Naive thymus-derived CD4-positive, alpha-beta T cell (primary cell): ENCODE data around the gene EME1. TPM values are rescaled to one million over a fixed set of nuclear protein-coding genes. Genes with fewer than 3 reads are reported as not detected.
"Not testable (repeated sequence)": the region's sequence is repeated elsewhere in the genome, so short reads cannot be mapped to it uniquely, and the experiment has no call there.

Source experiments
- ATAC-seq: fragments of 150-1000 bp; cut with Tn5 transposase; 2 replicates; pipeline ENCODE4 v1.10.0; 2021; ENCODE audit warnings: mild to moderate bottlenecking, moderate library complexity
- CTCF ChIA-PET: fragments of 350-600 bp; sonication (Branson Sonifier 250); formaldehyde crosslinking; loops from one replicate; lab custom pipeline; 2021; ENCODE audit warnings: antibody characterized with exemption; lab: Charles Lee
- POLR2A ChIA-PET: fragments of 350-600 bp; sonication (Branson Sonifier 250); formaldehyde crosslinking; loops from one replicate; lab custom pipeline; 2021; ENCODE audit warnings: antibody characterized with exemption, inconsistent platforms; lab: Charles Lee
- DNase-seq, 9 donors: peaks; one replicate each; pipeline versions ENCODE4 v3.0.0 to v3.0.0-alpha.2; 2020 to 2022; ENCODE audit warnings: mixed read lengths in 1 of 9
- H3K27ac ChIP-seq: one replicate; pipeline ENCODE4 v1.7.0; 2013; ENCODE audit warnings: mild to moderate bottlenecking, low read depth, low read length, moderate library complexity
- H3K27me3 ChIP-seq, 2 donors: one replicate each; pipeline ENCODE4 v1.7.0; 2013; ENCODE audit warnings: low read length in 2 of 2, mild to moderate bottlenecking in 2 of 2, moderate library complexity in 2 of 2; ENCODE audit not compliant: control insufficient read depth in 2 of 2, insufficient read depth in 2 of 2
- H3K36me3 ChIP-seq, 3 experiments: 1 replicate in 2 of 3; 2 replicates in 1 of 3; pipeline ENCODE4 v1.7.0; 2013; ENCODE audit warnings: low read length in 3 of 3, mild to moderate bottlenecking in 3 of 3, moderate library complexity in 1 of 3; ENCODE audit not compliant: insufficient read depth in 3 of 3, control insufficient read depth in 2 of 3
- H3K4me1 ChIP-seq, 2 donors: one replicate each; pipeline ENCODE4 v1.7.0; 2013; ENCODE audit warnings: low read length in 2 of 2, mild to moderate bottlenecking in 2 of 2, moderate library complexity in 1 of 2; ENCODE audit not compliant: control insufficient read depth in 2 of 2, insufficient read depth in 2 of 2
- H3K4me3 ChIP-seq: 2 replicates; pipeline ENCODE4 v1.7.0; 2013; ENCODE audit warnings: mild to moderate bottlenecking, low read length
- H3K9me3 ChIP-seq, 3 experiments: 1 replicate in 2 of 3; 2 replicates in 1 of 3; pipeline ENCODE4 v1.7.0; 2013; ENCODE audit warnings: low read length in 3 of 3; ENCODE audit not compliant: control insufficient read depth in 2 of 3
- H3K27ac Mint-ChIP-seq, 9 donors: one replicate each; pipeline ENCODE4 v1.8.0; 2020 to 2022; ENCODE audit warnings: mixed read lengths in 9 of 9, mild to moderate bottlenecking in 8 of 9, moderate library complexity in 5 of 9, inconsistent platforms in 2 of 9
- H3K27me3 Mint-ChIP-seq, 5 donors: one replicate each; pipeline ENCODE4 v1.8.0; 2021 to 2022; ENCODE audit warnings: mixed read lengths in 5 of 5, mild to moderate bottlenecking in 1 of 5
- H3K36me3 Mint-ChIP-seq, 5 donors: one replicate each; pipeline ENCODE4 v1.8.0; 2020 to 2022; ENCODE audit warnings: mixed read lengths in 5 of 5, mild to moderate bottlenecking in 3 of 5, inconsistent platforms in 1 of 5
- H3K4me1 Mint-ChIP-seq, 7 donors: one replicate each; pipeline ENCODE4 v1.8.0; 2020 to 2022; ENCODE audit warnings: mixed read lengths in 7 of 7, mild to moderate bottlenecking in 3 of 7, inconsistent platforms in 1 of 7
- H3K4me3 Mint-ChIP-seq, 10 donors: one replicate each; pipeline ENCODE4 v1.8.0; 2020 to 2022; ENCODE audit warnings: mild to moderate bottlenecking in 10 of 10, mixed read lengths in 10 of 10, moderate library complexity in 6 of 10, inconsistent platforms in 2 of 10
- H3K9me3 Mint-ChIP-seq, 11 donors: one replicate each; pipeline ENCODE4 v1.8.0; 2020 to 2022; ENCODE audit warnings: mixed read lengths in 11 of 11, mild to moderate bottlenecking in 4 of 11, inconsistent platforms in 1 of 11, moderate library complexity in 1 of 11
- intact Hi-C, 2 donors: fragments of 100-400 bp; cut with micrococcal nuclease; formaldehyde crosslinking; loops; one replicate each; pipeline ENCODE4 v1.15.1; 2023
- polyA plus RNA-seq, 2 donors: library from polyadenylated mRNA; unstranded; fragments of 300-500 nt; fragmentation: Illumina TruSeq; gene quantifications; one replicate each; pipeline ENCODE4 v1.2.3, GENCODE V29; 2021
- total RNA-seq, 6 experiments: library from RNA in 5 of 6; stranded (reverse) in 5 of 6; gene quantifications; 1 replicate in 5 of 6; 2 replicates in 1 of 6; pipeline ENCODE4 v1.2.3 and lab custom pipeline; 2021 to 2026

Gene EME1
- total and polyA plus RNA-seq, 7 experiments from 2014 or later: 0.61 to 17.5 (median 2.2) TPM; not detected in 2

GRCh38 chr17:50397919-50398285 is 24.9 kb downstream of the EME1 start:
- peaks cover 21 to 43% (median 34%) of the 10 kb centered on the region in 7 donors for H3K4me1 Mint-ChIP-seq
- Histone ChIP-seq H3K4me3 (peak overlapping the region; percentile 69), H3K4me1 (peaks cover 15 to 18% of the 10 kb centered on the region in 2 donors), H3K9me3 (no peaks in the 10 kb centered on the region), H3K27me3 (no peaks in the 10 kb centered on the region), H3K27ac (peak overlapping the region; percentile 93), H3K36me3 (peaks cover 0 to 28% (median 2%) of the 10 kb centered on the region in 3 experiments)
- intact Hi-C loops: loop anchor here (1.0 to 10.0 kb wide), 10 partner anchors 23 to 307 kb away; partner anchors contain the start of genes ACSF2 (in 2 of the 2), EME1 (in 2 of the 2), MRPL27 (in 2 of the 2) and ANKRD40 (in 1 of the 2)
- no peaks in the 10 kb centered on the region for H3K27me3 Mint-ChIP-seq
- peaks cover 0 to 4% (median 0%) of the 10 kb centered on the region in 11 donors for H3K9me3 Mint-ChIP-seq
- no peak for DNase-seq
- CTCF ChIA-PET: interaction anchor here (0.7 to 5.0 kb wide), 14 partner anchors 10 to 304 kb away, joined by 3 to 44 read pairs (median 4); partner anchors contain the start of gene XYLT2
- H3K36me3 Mint-ChIP-seq: peaks cover 11 to 24% (median 12%) of the 10 kb centered on the region in 5 donors
- peak overlapping the region; percentile 82 to 96 (median 89) for H3K27ac Mint-ChIP-seq
- POLR2A ChIA-PET: interaction anchor here (0.6 to 2.9 kb wide), 12 partner anchors 9 to 82 kb away, joined by 3 to 16 read pairs (median 6); partner anchors contain the start of genes ACSF2, EME1, MRPL27 and XYLT2
- no peak for ATAC-seq
- H3K4me3 Mint-ChIP-seq: peak overlapping the region; percentile 78 to 99 (median 92)

DNA sequence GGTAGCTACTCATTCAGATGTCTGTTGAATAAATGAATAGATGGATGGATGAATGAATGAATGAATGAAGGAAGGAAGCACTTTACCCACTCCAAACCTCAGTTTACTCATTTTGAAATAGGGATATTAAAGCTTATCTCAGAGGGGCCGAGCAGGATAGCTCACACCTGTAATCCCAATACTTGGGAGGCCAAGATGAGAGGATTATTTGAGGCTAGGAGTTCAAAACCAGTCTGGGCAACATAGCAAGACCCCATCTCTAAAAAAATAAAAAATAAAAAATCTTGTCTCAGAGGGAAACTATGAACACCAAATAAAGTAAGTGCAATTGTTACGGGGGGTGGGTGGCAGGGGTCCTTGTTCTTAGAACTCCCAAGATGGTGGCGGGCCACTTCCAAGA is 25.6 kb downstream of the EME1 start:
- not testable (repeated sequence) for H3K9me3 Mint-ChIP-seq, H3K27me3 Mint-ChIP-seq, H3K9me3 ChIP-seq, ATAC-seq, H3K4me3 ChIP-seq, DNase-seq, H3K27me3 ChIP-seq, H3K27ac ChIP-seq
- intact Hi-C loops: loop anchor here (5.0 to 10.0 kb wide), 2 partner anchors 36 to 306 kb away; partner anchors contain the start of gene ANKRD40 (in 1 of the 2)
- Mint-ChIP-seq H3K4me1 (peaks cover 21 to 39% (median 29%) of the 10 kb centered on the region in 7 donors), H3K27ac (peak overlapping the region in 1 of 9 donors; percentile 18), H3K36me3 (peaks cover 4 to 18% (median 5%) of the 10 kb centered on the region in 5 donors), H3K4me3 (peak overlapping the region in 7 of 10 donors; percentile 51 to 99 (median 87))
- peaks cover 15 to 18% of the 10 kb centered on the region in 2 donors for H3K4me1 ChIP-seq
- ChIA-PET POLR2A (interaction anchor here (2.0 to 2.9 kb wide), 5 partner anchors 25 to 53 kb away, joined by 6 to 16 read pairs (median 15); partner anchors contain the start of genes ACSF2, EME1, MRPL27 and XYLT2), CTCF (interaction anchor here (0.9 to 5.0 kb wide), 3 partner anchors 36 to 254 kb away, joined by 3 to 44 read pairs (median 4); partner anchors contain the start of gene XYLT2)
- H3K36me3 ChIP-seq: peaks cover 0 to 21% (median 2%) of the 10 kb centered on the region in 3 experiments

- H3K27me3 Mint-ChIP-seq, H3K27me3 ChIP-seq, DNase-seq, H3K9me3 ChIP-seq, H3K4me3 ChIP-seq, POLR2A ChIA-PET, H3K4me3 Mint-ChIP-seq, H3K9me3 Mint-ChIP-seq, H3K27ac ChIP-seq, ATAC-seq: not testable (repeated sequence)
- CTCF ChIA-PET: interaction anchor here (5.0 kb wide), 1 partner anchor 37 kb away, joined by 44 read pairs; no protein-coding TSS in a partner anchor
- intact Hi-C loops: loop anchor here (5.0 to 10.0 kb wide), 2 partner anchors 37 to 305 kb away; partner anchors contain the start of gene ANKRD40 (in 1 of the 2)
- Histone ChIP-seq H3K36me3 (peaks cover 0 to 11% (median 0%) of the 10 kb centered on the region in 3 experiments), H3K4me1 (peaks cover 15 to 18% of the 10 kb centered on the region in 2 donors)
- peaks cover 16 to 32% (median 23%) of the 10 kb centered on the region in 7 donors for H3K4me1 Mint-ChIP-seq
- peaks cover 0 to 11% (median 0%) of the 10 kb centered on the region in 5 donors for H3K36me3 Mint-ChIP-seq
- peak overlapping the region in 1 of 9 donors; percentile 49 for H3K27ac Mint-ChIP-seq
Observed at GRCh38 chr17:50399591-50399990, 26.6 kb downstream of the EME1 start.

DNA sequence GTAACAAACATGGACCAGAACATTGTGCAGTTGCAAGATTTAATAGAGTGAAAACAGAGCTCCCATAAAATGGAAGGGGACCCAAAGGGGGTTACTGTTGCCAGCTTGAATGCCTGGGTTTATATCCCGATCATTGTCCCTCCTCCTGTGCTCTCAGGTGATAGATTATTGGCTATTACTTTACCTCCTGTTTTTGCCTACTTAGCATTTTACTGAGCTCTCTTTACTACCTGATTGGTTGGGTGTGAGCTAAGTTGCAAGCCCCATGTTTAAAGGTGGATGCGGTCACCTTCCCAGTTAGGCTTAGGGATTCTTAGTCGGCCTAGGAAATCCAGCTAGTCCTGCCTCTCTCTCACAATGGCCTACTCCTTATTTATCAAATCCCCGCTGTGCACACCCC is 32.3 kb downstream of the EME1 start:
- POLR2A ChIA-PET, H3K4me1 ChIP-seq, H3K9me3 Mint-ChIP-seq, ATAC-seq, H3K4me1 Mint-ChIP-seq, H3K27ac Mint-ChIP-seq, H3K9me3 ChIP-seq, H3K27me3 ChIP-seq, H3K36me3 Mint-ChIP-seq, H3K4me3 ChIP-seq, H3K4me3 Mint-ChIP-seq, H3K27ac ChIP-seq, CTCF ChIA-PET, H3K36me3 ChIP-seq, DNase-seq, intact Hi-C loops: not testable (repeated sequence)
- peaks cover 6 to 28% (median 10%) of the 10 kb centered on the region in 5 donors for H3K27me3 Mint-ChIP-seq

GRCh38 chr17:50406578-50406977 is 33.5 kb downstream of the EME1 start:
- CTCF ChIA-PET: no interaction called here
- ATAC-seq (no peak), DNase-seq (no peak)
- H3K27ac Mint-ChIP-seq: no peak overlapping the region
- H3K27ac ChIP-seq: no peak overlapping the region
- H3K27me3 Mint-ChIP-seq: peaks cover 6 to 30% (median 10%) of the 10 kb centered on the region in 5 donors
- H3K36me3 Mint-ChIP-seq: no peaks in the 10 kb centered on the region
- no peak overlapping the region for H3K4me3 Mint-ChIP-seq
- no peak overlapping the region for H3K4me3 ChIP-seq
- no peaks in the 10 kb centered on the region for H3K36me3 ChIP-seq
- H3K27me3 ChIP-seq: no peaks in the 10 kb centered on the region
- H3K4me1 ChIP-seq: no peaks in the 10 kb centered on the region
- H3K9me3 Mint-ChIP-seq: no peaks in the 10 kb centered on the region
- peaks cover 0 to 2% (median 0%) of the 10 kb centered on the region in 7 donors for H3K4me1 Mint-ChIP-seq
- intact Hi-C loops: no loop called here
- POLR2A ChIA-PET: interaction anchor here (0.7 kb wide), 1 partner anchor 9 kb away, joined by 3 read pairs; no protein-coding TSS in a partner anchor
- H3K9me3 ChIP-seq: no peaks in the 10 kb centered on the region

DNA sequence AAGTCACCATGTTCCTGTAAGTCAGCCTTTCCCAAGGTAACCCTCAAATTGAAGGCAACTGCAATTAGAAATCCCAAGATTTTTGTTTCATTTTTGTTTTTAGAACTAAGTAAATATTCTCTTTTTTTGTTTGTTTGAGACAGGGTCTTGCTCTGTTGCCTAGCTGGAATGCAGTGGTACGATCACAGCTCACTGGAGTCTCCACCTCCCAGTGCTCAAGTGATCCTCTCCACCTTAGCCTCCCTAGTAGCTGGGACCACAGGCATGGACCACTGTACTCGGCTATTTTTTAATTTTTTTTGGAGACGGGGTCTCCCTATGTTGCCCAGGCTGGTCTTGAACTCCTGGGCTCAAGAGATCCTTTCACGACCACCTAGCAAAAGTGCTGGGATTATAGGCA is 34.9 kb downstream of the EME1 start:
- ChIA-PET POLR2A (no interaction called here), CTCF (no interaction called here)
- Mint-ChIP-seq H3K27ac (no peak overlapping the region), H3K36me3 (no peaks in the 10 kb centered on the region), H3K27me3 (peaks cover 6 to 40% (median 15%) of the 10 kb centered on the region in 5 donors), H3K4me3 (no peak overlapping the region), H3K9me3 (peaks cover 0 to 5% (median 0%) of the 10 kb centered on the region in 11 donors), H3K4me1 (peaks cover 0 to 2% (median 0%) of the 10 kb centered on the region in 7 donors)
- no peak for DNase-seq
- Histone ChIP-seq H3K9me3 (no peaks in the 10 kb centered on the region), H3K4me1 (no peaks in the 10 kb centered on the region), H3K4me3 (no peak overlapping the region), H3K27ac (no peak overlapping the region), H3K27me3 (no peaks in the 10 kb centered on the region), H3K36me3 (no peaks in the 10 kb centered on the region)
- intact Hi-C loops: no loop called here
- no peak for ATAC-seq
